GM18507 (cell line): ENCODE results near the gene SRPK2.

Source experiments
- DNase-seq: peaks from one replicate; pipeline ENCODE4 v3.0.0; 2011; ENCODE audit warnings: low read depth; ENCODE audit not compliant: insufficient read length; ENCODE audit errors: extremely low spot score
- FAIRE-seq: peaks from 2 replicates; lab custom pipeline; 2011; peaks lifted over from hg19 to GRCh38; lab: Jason Lieb, UNC

Gene SRPK2

DNA sequence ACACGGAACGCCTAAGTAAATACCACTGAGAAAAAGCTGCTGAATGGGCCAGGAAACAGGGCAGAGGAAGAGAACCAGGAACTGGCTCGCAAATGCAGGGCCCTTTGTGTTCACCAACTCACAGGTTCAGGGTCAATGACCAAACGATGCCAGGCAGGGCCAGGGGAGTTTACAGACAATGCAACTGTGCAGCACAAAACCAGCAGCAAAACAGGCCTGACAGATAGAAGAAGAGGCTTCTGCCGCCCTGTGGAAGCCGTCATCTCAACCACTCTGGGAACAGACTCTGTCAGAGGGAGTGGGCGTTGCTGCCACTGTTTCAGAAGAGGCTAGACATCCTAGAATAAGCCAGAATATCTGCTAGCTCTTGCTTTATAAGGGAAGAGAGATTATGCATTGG lies 256.8 kb downstream of the SRPK2 start:
- DNase-seq = no peak
- FAIRE-seq = no peak

DNA sequence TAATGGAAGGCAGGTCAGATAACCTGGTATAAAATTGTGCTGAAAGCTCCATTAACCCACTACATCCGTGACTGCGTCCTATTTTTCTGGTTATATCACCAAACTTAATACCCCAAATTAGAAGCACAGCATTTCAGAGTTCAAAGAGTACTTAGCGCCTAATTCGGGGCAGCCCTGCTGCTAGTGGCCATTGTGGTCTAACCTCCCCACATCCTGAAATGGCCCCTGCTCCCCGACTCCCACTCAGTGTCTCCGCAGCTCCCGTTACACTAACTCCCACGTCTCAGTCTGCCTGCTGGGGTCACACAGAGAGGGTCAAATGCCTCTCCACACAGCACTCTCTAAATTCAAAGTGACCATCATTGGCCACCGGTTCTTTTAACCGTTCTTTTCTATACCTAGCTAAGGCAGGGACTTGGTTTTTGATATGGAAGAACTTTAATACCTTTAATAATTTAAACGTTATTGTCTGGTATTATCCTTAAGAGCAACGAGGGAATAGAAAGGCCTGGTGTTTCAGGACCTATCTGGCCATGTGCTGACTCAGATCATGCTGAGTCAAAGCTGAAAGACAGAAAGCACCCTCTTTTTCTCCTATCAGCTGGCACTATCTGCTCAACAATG lies 257.6 kb downstream of the SRPK2 start:
- FAIRE-seq (no peak), DNase-seq (no peak)

DNA sequence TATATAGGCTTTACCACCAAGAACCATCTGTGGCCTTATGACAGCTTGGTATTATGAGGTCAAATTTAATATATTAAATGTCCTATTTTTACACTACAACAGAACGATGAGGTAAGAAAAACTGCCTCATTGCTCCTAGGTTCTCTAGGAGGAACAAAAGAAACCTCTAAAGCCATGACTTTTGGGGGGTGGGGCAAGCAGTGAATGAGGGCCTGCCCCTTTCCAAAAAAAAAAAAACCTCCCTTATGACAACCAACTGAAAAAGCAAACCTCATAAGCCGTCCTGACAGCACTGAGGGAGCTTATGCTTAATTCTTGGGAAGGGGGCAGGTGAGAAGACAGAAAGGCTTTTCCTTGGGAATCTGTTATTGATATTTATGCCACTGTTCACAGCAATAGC lies 258.1 kb downstream of the SRPK2 start:
- FAIRE-seq = no peak
- DNase-seq = no peak

DNA sequence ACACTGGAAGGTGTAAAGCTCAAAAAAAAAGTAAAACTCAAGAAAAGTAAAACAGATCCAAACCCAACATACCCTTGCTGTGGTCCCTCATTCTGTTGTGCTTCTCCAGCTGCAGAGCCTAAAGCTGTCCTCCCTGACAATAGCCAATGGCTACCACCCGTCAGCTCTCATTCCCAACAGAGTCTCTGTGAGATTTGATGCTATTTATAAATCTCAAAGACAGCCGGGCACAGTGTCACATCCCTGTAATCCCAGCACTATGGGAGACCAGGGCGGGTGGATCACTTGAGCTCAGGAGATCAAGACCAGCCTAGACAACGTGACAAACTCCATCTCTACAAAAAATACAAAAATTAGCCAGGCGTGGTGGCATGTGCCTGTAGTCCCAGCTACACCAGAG lies 258.7 kb downstream of the SRPK2 start:
- no peak for DNase-seq
- no peak for FAIRE-seq

DNA sequence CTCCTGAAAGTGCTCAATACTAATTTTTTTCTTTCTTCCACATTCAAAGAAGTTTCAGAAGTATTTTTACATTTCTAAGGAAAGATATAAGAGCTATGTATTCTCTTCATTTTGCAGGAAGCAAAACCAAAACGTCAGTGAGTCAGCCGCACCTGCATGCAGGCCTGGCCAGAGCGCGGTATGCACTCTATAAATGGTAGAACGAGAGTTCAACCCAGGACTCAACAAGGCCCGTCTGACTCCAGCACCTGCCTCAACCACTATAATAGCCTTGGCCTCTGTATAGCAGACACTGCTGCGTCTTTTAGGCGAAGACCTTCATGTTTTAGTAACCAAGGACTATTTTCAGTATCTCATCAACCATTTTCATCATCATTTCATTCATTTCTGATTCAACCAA lies 261.5 kb downstream of the SRPK2 start:
- FAIRE-seq (no peak), DNase-seq (no peak)

DNA sequence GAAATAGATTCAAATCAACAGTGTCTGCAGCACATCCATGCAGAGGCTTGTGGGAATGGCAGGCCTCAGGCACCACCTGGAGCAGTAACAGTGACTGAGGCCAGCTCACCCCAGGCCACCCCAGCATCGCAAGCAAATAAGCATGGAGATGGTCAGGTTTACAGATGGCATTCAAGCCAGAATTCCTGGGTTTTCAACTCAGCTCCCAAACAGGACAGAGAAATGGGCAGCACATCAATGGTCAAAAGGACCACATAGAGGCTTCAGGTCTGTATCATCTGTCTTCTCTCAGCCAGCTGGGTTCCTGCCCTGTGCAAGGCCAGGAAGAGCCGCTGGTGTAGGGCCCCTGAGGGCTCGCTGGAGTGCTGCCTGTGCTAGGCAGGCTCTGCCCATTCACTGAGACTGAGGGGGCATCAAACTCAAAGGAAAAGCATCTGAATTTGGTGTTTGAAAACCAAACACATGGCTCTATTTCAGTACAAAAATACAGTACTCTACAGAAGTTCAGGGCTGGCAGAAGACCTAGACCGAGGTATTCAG lies 262.2 kb downstream of the SRPK2 start:
- DNase-seq (no peak), FAIRE-seq (no peak)

DNA sequence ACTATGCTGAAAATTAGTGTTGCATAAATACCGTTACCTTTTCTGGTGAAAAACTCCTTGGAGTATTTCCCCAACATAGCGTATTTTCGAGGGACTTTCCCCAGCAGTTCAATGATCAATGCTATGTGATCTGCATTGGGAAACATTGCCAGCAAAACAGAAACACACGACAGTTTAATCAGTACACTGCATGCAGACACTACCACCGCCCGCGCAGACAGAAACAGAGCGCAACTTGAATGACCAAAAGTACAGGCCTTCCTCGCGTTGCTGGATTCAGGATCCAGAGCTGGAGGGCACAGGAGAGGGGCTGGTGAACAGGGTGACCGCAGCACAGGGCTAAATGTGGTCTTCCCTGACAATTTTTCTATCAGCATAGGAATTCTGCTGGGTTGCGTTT lies 263.0 kb downstream of the SRPK2 start:
- FAIRE-seq (no peak), DNase-seq (no peak)

DNA sequence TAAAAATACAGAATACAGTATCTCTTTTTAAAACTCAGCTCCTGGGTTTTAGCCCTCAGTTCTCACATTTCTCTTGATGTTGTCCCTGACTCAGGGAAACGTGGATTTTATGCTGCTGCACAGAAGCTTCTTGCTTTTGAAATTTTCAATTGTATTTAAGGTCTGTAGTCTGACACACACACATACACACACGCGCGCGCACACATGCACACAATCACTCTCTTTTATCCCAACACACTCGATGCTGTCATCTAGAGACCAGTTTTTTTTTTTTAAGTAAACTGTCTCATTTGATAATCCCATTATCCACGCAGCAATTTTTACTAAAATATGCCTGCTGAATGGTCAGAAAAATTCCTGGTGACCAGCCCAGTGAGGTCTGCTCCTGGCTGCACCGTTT lies 266.1 kb downstream of the SRPK2 start:
- FAIRE-seq = no peak
- no peak for DNase-seq

DNA sequence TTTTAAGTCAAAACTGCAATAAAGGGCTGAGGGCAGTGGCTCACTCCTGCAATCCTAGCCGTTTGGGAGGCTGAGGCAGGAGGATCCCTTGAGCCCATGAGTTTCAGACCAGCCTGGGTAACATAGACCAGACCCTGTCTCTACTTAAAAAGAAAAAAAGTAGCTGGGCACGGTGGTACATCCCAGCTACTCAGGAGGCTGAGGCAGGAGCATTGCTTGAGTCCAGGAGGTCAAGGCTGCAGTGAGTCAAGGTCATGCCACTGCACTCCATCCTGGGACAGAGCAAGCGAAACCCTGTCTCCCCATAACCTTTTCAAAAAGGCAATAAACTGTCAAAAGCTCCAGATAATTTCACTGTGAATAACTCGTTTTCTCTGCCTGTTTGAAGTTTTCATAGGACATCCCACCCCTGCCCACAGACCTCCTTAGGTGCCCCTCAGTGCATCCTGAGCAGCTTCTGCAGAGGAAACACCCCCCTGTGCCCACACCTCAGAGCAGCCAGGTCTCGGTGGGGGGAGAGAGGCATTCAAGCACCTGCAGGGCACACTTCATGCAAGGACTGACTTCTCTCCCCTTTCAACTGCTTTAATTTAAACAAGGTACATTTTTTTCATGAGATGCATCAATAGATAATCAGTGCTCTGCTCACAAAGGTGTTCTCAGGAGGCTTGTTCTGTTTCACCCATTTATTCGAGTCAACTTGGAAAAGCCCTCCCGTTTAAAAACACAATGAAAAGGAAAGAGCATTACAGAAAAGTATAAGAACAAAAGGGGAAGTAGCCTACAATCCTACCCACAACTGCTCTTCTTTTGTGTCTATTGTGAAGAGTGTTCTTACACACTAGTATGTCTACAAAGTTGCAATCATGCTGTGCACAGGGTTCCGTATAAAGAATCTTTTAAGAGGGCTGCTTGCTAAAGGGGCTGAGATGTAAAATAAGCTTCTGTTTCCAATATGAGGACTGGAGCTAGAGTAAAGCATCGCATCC lies 269.8 kb downstream of the SRPK2 start:
- no peak for DNase-seq

DNA sequence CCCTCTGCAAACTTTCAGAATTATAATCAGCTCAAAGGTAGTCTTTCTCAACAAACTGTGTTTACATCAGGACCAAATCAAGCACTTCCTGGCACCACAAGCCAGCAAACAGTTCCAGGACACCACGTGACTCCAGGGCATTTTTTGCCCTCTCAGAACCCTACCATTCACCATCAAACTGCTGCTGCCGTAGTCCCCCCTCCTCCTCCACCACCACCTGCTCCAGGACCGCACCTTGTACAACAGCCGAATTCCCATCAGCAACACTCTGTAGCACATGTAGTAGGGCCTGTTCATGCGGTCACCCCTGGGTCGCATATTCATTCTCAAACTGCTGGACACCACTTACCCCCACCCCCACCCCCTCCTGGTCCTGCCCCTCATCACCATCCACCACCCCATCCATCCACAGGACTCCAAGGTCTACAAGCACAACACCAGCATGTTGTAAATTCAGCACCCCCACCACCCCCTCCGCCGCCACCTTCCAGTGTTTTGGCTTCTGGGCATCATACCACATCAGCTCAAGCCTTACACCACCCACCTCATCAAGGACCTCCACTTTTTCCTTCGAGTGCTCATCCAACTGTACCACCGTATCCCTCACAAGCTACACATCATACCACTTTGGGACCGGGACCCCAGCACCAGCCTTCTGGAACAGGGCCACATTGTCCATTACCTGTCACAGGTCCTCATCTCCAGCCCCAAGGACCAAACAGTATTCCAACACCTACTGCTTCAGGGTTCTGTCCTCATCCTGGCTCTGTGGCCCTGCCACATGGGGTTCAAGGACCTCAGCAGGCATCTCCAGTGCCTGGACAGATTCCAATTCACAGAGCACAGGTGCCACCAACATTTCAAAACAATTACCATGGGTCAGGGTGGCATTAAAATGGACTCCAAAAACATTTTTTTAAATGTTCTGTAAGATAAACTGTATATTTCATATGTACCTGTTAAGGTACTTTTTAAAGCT lies 276.0 kb downstream of the SRPK2 start:
- FAIRE-seq (no peak), DNase-seq (no peak)

More for the DNA sequence above, 269.8 kb downstream of the SRPK2 start:
- no peak for FAIRE-seq

DNA sequence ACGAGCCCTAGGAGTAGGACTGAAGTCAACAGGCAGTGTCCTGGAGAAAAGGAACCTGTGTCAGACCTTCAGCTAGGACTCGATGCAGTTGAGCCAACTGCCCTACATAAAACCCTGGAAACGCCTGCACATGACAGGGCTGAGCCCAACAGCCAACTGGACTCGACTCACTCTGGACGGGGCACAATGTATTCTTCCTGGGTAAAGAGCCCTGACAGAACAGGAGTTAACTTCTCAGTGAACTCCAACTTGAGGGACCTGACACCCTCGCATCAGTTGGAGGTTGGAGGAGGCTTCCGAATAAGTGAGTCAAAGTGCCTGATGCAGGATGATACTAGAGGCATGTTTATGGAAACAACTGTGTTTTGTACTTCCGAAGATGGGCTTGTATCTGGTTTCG lies 281.3 kb downstream of the SRPK2 start:
- no peak for FAIRE-seq
- DNase-seq = no peak

DNA sequence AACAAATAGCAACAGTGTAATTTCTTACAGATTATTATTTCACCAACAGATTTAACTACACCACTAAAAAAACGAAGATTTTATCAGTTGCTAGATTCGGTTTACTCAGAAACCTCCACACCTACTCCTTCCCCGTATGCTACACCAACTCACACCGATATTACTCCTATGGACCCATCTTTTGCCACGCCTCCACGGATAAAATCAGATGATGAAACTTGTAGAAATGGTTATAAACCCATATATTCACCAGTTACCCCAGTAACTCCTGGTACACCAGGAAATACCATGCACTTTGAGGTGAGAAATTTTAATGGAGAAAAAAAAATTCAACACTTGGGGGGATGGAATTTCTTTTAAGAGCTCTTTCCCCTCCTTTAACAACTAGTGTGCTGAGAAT lies 282.2 kb downstream of the SRPK2 start:
- FAIRE-seq = no peak
- DNase-seq = no peak

DNA sequence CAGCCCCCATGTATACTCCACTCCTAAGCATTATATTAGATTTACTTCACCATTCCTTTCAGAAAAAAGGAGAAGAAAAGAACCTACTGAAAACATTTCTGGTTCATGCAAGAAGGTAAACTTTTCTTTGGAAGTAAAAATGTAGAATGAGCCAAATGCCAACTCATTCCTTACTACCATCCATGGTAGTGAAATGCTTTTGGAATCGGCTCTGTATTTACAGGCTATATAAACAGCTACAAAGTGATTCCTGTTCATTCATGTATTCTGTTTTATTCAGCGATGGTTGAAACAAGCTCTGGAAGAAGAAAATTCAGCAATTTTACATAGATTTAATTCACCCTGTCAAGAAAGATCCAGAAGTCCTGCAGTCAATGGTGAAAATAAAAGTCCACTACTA lies 283.1 kb downstream of the SRPK2 start:
- DNase-seq (no peak), FAIRE-seq (no peak)

DNA sequence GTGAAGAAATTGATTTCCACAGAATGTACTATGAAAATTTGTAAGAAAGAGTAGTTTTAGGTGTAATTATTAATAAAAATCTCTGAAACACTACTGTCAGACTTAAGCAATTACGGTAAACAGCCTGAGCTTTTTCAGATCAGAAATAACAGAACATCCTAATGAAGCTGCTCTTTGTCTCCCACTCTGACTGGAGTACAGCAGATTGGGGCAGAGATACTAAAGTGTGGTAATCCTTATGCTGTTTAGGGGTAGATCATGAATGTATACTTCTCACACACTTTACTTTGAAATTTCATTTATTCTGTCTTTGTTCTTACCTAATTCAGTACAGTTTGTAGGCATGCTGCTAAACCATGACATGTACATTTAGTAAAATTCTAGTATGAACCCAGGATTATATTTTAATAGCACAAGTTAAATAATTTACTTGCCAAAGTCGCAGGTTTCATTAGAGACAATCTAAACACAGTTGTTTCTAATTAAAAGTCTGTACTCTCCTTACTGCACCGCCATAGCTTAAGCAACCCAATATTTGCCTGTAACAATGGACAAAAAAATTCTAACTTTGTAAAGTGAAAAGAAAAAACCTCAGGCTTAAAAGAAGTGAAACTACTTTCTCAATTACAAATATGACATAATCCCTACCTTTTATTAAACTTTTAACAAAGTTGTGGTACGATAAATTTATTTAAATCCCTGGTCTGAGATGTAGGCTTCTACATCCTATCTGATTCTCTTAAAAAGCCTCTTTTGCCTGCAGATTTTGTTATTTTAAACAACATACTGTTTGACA lies 286.0 kb downstream of the SRPK2 start:
- FAIRE-seq (no peak), DNase-seq (no peak)

DNA sequence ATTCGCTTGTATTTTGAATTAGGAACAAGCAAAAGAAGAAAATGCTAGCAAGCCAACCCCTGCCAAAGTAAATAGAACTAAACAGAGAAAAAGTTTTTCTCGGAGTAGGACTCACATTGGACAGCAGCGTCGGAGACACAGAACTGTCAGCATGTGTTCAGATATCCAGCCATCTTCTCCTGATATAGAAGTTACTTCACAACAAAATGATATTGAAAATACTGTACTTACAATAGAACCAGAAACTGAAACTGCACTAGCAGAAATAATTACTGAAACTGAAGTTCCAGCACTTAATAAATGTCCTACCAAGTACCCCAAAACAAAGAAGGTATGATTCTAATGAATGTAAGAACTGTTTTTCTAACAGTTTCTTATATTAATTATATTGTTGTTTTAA lies 286.9 kb downstream of the SRPK2 start:
- DNase-seq = no peak
- peak; percentile 29 for FAIRE-seq

DNA sequence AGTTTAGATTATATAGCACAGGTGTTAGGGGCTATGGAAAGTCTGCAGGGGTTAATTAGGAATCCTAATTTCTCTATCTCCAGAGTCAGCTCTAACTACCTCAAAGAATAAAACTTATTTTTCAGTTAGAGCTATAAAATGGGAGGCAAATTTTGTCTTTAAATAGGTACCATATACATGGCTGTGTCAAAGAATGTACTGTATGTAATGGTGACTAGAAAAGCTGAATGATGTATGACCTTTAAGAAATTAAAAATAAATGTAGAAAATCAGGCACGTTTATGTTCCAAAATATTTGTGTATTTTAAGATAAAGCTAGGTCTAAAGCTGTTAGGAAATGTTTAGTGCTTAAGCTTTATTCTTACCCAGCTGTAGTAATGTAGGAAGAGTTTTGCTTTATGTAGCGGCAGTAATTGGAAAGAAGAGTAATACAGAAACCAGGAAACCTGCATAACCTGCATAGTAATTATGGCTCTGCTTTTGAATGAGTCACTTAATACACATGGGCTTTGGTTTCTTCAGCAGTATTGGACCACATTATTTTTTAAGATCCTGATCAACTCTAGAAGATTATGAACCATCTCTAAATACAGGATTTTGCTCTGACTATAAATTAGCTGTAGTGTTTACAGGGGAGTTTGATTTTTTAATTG lies 289.7 kb downstream of the SRPK2 start:
- DNase-seq (no peak), FAIRE-seq (peak; percentile 77)

DNA sequence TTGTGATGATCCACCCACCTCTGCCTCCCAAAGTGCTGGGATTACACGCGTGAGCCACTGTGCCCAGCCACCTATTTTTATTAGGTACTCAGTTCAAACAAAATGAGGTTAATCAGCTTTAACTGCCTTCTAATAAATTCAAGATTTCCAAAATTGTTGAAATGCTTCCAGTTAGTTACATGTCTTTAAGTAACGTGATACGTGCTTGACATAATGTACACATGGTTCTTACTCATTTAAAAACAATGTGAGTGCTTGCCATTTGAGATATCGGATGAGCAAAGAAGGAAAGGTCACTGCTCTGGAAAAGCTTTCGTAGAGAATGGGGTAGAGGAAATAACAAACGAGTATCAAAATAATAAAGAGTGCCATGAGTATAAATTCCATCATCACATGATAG lies 291.1 kb downstream of the SRPK2 start:
- FAIRE-seq = no peak

DNA sequence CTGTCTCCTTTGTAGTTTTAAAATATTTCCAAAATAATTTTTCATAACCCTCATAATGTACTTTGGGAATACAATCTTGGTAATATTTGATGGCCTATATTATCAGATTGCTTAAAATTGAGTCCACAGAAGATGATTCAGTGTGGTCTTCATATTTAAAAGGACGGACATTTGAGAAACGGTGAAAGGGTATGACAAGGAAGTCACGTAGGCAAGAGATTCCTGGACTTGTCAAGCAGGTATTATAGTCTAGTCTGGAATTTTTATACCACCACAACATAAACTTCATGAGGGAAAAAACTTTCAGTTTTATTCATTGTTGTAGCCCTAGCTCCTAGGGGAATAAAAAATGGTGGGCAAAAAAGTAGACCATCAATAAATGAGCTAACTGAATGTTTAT lies 292.4 kb downstream of the SRPK2 start:
- no peak for FAIRE-seq
- DNase-seq = no peak

More for the DNA sequence above, 291.1 kb downstream of the SRPK2 start:
- no peak for DNase-seq
